DMS114 treated with DMSO at 0.1 percent for 48 hours (cell line): ENCODE measurements around the gene LCT.
"Not testable (repeated sequence)": the region's sequence is repeated elsewhere in the genome, so short reads cannot be mapped to it uniquely, and the experiment has no call there.

Experiments
- DNase-seq: peaks from one replicate; lab custom pipeline; 2025; ENCODE audit not compliant: unreplicated experiment; lab: John Stamatoyannopoulos, UW

The LCT gene

DNA sequence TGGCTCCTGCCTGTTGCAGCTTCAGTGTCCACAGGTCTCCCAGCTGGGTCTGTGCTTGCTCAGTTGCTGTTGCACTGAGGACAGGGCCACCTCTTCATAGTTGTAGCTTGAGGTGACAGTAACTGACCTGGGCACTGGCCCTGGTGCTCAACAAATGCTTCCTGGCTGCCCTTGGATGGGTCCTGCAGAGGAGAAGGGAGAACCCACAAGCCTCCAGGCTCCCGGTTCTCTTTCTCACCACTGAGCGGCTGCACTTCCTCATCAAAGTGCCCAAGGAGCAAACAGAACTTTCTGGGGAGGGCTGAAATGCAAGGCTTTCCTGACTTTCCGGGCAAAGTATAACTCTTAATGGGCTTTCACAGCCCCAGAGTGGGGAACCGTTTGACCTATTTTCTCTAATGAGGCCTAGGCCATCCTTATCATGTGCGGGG is 38.7 kb downstream of the LCT start:
- DNase-seq, result no peak

DNA sequence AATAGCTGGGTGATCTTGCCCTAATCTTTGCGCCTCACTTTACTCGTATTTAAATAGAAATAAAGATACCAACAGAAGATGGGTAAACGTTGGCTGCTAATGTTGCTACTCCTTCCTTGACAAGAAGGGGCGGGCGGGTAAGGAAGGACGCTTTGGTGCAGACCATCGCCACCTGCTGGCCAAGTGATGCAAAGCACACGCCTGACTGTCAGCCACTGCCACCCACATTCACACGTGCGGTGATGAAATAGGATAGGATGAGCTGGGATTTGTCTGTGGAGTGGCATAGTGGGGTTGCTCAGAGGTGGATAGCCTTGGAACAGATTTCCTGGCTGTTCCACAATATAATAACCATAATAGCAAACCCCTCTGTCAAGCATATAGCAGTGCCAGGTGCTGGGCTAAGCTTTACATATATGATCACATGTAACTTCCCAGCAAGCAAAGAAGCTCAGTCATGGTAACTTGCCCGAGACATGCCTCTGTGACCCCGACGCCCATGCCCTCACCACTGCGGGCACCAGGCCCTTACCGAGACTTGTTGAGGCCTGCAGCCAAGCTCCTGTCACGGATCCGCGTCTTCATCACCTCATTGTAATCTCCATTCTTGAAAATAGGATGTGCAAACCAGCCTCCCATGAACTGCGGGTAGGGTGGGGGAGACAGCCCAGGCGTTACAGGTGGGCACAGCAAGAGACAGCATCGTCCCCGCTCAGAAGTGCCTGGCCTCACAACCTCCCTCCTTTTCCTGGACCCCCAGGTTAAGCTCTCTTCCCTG is 39.3 kb downstream of the LCT start:
- peak; percentile 46 for DNase-seq

DNA sequence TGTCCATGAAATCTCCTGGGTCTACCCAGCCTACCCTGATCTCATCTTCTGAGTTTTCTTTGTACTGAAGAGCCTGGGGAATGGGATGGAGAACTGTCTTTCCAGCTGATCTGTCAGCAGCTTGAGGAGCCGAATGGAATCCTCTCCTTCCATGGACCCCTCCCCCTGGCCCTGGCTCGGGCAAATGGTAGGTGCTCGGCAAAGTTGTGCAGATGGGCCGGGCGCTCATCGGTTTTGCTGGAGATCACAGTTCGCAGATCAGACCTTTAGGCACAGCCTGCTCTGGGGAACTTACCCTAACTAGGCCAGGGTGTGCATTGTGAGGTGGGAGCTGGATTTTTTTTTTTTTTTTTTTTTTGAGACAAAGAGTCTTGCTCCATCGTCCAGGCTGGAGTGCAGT is 40.4 kb downstream of the LCT start:
- no peak for DNase-seq

DNA sequence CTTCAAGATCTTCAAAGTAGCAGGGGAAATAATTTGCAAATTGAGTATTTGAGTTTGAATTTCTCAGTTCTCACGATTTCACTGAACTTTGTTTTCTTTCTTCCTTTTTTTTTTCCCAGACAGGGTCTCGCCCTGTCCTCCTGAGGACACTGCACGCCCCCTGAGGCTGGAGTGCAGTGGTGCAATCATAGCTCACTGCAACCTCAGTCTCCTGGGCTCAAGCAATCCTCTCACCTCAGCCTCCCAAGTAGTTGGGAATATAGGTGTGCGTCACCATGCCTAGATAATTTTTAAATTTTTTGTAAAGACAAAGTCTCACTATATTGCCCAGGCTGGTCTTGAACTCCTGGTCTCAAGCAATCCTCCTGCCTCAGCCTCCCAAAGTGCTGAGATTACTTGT is 41.3 kb downstream of the LCT start:
- DNase-seq, result not testable (repeated sequence)

DNA sequence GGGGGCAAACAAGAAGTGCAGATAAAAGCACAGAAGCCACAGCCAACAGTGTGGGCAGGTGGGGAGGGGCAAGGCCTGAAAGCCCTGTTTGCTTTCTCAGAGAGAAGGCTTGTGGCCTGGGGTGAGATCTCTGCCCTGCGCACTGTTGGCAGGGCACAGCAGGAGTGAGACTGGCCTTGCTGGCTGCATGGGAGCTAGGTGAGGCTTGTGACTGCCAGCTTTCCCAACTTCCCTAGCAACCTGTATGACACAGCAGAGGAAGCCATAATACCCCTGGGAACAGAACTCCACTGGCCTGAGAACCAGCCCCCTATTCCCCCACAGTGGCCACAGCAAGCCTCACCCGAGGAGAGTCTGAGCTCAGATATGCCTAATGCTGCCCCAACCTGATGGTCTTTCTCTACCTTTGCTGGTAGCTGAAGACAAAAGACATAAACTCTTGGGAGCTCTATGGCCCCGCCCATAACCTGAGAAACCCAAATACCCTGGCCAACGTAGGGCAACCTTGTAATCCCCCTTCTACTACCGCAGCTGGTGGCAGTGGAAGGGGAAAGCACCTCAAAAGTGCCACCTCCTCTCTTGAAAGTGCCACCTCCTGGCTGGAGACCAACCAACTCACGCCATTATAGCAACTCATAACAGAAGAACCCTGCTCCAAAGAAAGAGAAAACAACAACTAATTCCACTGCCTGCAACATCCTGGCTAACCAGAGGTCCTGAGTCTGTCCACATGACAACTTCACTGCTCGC is 44.4 kb downstream of the LCT start:
- DNase-seq, result no peak

DNA sequence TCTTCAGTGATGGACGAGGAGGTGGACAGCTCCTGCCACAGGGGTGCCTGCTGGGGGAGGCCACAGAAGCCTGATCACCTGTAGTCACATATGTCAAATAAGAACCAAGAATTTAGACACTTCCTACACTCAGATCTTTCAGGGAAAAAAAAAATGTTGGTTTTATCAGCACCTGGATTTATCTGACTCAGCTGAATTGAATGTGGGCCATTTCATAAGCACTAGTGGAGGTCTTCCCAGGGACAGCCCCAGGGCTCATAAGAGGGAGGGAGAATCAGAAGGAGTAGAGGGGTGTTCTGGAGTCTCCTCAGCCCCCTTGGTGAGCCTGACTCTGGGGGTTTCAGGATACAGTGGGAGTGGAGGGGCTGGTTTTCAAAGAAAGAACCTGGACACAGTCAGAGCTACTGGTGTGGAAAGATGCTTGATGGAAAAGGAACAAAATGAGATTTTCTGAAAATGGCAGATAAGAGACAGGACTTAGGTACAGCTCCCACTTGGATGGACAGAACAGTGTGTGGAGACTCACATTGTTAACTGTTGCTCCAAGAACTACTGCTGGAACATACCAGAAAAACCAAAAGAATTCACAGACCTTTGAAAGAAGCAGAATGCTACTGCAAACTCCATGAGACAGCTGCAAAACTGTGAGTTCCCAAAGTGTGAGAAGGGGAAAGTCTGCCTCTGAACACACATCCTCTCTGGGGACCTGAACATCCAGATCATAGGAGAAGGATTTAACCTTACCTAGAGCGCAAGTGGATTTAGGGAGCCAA is 45.4 kb downstream of the LCT start:
- DNase-seq, result no peak

DNA sequence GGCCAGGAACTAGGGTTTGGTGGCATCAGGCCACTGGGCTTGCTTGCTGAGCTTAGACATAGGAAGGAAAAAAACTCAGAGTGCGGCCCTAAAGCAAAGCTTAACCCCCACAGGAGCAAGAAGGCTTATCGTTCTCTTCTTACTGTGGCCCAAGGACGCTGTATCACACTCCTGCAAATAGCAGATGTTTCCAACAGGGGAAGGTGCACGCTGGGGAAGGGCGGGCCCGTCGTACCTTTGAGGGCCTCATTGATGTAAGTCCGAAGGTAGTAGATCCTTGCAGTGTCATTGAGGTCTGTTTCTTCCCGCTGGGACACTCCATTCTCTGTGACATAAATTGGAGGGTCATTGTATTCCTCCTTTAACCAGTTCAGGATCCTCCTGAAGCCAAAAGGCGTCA is 46.6 kb downstream of the LCT start:
- no peak for DNase-seq

DNA sequence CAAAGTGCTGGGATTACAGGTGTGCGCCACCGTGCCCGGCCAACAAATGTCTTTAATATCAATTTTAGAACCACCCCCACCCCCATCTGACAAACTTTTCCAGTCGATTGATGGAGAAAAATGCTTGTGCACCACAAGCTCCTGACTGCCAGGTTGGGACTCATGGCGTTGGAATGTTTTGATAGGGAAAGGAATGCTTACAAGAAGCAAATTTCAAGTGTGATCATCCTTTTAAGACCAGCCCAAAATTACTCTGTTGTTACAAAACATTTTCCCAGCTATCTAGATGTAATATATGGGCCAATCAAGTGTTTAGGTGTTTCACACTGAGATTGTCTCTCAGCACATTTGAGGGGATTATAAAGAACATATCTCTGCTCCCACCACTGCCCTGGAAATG is 50.2 kb downstream of the LCT start:
- DNase-seq, result no peak

DNA sequence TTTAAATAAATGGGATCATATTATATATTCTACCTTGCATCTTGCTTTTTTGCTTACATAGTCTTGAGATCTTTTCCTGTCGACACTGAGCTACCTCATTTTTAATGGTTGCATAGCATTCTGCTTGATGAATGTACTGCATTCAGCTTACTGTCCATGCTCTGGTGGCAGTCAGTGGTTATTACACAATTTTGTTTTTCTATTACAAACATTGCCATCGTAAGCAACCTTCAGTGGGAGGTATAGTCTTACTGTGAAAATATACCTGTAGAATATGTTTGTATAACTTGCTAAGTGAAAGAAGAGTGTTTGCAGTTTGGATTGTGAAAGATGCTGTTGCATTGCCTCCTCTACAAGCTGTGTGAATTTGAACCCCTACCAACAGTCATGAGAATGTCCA is 52.0 kb downstream of the LCT start:
- no peak for DNase-seq

DNA sequence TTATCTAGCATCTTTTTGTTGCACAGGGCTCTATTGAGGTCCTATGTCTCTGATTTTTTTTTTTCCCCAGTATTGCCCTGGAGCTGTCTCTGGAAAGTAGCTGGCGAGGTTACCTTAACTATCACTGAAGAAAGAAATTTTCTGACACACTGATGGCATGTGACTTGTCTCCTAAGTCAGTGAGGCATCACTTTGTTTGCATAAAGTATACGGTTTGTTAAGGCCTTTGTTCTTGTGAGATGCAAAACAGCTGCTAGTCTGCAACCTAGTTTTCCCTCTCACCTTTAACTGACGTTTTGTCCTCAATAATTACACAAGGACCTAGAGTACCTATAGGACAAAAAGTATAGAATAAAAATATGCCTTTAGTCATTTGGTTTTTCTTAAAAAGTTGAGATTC is 53.5 kb downstream of the LCT start:
- DNase-seq, result no peak

DNA sequence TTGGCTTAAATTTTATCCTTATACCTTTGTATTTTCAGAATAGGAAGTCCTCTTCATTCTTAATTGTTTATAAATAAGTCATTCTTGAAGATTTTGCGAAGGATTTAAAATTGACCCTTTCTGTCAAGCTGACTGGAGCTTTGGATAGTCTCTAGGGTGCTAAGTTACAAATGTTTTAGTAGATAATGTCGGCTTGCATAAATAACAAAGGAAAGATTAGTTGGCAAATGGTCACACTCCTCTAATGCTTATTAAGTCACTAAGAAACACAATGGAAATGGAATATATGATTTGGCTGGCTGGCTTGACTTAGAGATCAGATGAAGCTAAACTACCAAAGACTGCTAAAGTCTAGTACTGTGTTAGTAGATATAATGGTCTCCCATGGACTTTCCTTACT is 54.8 kb downstream of the LCT start:
- no peak for DNase-seq

DNA sequence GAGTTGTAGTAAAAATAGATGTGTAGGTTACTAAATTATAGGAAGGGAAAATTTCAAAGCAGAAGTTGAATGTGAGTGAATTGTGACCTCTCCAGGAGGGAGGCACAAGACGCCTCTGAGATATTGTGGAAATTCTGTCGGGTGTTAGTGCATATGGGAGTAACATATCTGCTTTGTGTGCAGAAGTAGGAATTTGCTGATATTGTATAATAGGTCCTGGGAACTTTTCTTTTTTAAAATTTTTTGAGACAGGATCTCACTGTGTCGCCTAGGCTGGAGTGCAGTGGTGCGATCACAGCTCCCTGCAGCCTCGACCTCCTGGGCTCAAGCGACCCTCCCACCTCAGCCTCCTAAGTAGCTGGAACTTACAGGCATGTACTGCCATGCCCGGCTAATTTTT is 60.6 kb downstream of the LCT start:
- DNase-seq, result no peak

DNA sequence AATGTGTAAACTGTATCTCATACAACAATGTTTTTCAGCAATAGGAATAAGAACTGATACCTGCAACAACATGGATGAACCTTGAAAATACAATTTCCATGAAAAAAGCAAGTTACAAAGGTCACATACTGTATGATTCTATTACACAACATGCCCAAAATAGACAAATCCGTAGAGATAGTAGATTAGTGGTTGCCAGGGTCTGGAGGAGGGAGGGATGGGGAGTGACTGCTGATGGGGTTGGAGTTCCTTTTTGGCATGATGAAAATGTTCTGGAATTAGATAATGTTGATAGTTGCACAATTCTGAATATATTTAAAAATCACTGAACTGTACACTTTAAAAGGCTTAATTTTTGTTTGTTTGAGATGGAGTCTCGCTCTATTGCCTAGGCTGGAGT is 61.6 kb downstream of the LCT start:
- DNase-seq, result no peak

DNA sequence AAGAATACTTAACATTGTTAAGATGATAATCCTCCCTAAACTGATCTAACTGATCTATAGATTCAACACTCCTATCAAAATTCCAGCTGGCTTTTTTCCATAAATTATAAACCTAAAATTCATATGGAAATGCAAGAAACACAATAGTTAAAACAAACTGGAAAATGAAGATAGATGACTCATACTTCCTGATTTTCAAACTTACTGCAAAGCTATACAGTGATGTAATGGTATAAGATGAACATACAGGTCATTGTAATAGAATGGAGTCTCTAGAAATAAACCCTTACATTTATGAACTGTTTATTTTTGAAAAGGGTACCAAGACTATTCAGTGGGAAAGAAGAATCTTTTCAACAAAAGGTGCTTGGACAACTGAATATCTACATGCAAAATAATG is 63.1 kb downstream of the LCT start:
- no peak for DNase-seq

DNA sequence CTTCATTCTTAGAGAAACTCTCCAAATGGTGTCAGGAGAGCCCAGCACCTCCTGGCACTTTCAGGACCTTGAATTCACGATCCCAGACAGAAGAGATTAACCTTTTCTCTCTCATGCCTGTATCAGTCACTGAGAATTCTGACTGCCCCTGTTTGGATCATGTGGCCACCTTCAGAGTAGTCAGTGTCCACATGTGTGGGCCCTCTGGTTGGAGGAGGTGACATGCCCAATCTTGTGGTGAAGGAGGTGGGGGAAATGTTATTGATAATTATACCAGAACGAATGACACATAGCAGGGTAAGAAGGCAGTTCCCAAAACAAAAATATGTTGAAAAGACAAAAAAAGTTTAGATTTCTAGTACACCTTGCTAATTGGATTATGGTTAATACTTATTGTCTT is 63.7 kb downstream of the LCT start:
- DNase-seq, result no peak

DNA sequence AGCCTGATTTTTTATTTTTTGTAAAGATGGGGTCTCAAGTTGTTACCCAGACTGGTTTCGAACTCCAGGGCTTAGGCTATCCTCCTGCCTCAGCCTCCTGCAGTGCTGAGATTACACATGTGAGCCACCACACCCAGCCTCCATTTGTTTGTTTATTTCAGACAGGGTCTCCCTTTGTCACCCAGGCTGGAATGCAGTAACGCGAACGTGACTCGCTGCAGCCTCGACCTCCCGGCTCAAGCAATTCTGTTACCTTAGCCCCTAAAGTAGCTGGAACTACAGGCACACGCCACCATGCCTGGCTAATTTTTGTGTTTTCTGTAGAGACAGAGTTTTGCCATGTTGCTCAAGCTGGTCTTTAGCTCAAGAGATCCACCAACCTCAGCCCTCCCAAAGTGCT is 68.1 kb downstream of the LCT start:
- DNase-seq, result no peak

DNA sequence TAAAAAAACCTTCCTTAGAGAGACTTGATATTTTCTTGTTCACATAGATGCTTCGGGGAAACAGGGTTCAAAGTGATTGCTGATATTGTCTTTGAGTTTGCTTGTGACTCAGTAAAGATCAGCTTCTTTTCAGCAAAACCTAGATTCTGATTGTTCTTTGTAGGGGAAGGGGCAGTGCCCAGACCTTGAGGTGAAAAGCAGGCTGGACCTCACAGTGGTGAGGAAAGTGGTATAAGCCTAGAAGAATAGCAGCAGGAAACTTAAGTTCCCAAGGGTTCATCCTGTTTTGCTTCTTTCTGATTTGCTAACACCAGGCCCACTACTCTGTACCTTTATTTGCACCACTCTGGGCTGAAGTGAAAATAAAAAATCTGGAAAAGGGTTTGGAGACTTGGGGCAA is 74.5 kb downstream of the LCT start:
- DNase-seq, result no peak

DNA sequence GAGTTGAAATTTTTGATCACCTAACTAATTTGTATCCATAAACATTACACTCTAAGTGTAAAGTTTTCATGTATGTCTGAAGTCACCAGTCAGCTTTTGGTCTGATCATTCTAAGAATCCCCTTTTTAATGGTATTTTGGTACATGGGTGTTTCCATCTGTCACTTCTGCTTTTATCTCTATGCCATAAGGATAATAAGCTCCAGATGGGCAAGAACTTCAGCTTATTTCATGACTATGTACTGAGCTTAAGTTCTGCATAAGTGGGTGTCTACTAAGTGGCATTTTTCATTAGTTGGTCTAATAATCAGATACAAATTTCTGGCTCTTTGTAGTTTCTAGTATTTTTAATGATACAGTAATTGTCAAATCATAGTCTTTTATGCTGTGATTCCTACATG is 75.0 kb downstream of the LCT start:
- DNase-seq, result no peak

DNA sequence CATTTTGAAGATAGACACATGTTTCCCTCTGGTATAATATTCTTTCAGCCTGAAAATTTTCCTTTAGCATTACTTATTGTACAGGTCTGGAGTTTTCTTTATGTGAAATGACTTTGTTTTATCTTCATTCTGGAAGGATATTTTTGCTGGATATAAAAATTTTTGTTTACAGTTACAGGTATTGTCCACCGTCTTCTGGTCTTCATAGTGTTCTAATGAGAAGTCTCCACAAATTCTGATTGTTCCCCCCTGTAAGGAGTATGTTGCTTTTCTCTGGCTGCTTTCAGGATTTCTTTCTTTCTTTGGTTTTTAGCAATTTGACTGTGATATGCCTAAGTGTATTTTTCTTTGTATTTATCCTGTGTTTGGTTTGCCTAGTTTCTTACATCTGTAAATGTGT is 80.3 kb downstream of the LCT start:
- no peak for DNase-seq

DNA sequence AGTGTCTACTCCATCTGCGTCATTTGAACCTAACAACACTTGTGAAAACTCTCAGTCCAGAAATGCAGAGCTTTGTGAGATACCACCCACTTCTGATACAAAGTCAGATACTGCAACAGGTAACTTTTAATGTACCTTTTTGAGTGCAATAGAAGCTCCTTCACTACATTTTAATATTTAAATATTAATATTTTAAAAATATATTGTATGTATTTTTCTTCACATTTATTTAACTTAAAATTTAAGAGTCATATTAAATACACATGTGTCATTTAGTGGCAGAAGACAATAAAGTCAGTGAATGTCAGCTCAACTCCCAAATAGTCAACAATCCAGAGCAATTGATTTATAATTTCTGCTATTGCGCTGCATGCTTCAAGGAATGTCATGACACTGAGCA is 81.4 kb downstream of the LCT start:
- DNase-seq, result no peak

DNA sequence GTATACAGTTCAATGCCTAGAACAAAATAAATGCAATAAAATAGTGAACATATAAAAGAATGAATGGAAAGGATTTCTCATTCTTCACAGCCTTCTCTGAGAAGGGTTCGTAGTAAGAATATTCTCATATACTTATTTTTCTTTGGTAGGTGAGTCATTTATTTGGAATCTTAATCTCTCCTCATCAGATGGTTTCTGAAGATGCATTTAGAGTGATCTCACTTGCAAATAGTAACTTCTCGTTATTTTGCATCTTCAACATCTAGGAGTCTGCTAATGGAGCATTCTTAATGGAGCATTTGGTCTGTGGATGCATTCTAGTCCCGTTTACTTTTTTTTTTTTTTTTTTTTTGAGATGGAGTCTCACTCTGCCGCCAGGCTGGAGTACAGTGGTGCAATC is 91.4 kb downstream of the LCT start:
- DNase-seq, result no peak

DNA sequence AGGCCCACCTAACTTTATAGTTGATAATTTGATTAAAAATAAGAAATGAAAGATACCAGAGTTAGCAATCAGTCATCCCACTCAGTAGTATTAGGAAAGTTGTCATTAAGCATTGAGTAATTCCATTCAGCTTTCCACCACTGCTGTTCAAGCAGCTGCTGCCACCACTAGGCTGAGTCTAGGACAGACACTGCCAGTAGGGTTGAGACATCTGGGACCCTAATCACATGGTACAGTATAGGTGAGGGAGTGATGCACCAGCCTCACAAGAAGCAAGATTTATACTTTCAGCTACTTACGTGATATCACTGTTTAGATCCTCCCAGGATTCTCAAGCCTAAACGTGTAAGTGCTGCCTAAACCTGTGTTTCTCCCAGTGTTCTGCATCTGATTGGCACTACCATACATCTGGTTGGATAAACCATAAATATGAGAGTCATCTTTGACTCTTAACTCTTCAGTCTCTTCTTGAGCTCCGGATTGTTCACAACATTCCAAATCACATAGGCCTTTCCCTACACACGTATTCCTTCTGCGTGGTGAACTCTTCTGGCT is 92.1 kb downstream of the LCT start:
- DNase-seq, result no peak
